Glutamatergic neuron (in vitro differentiated cells): ENCODE measurements around the gene LRRK1. TPM values are rescaled to one million over a fixed set of nuclear protein-coding genes. Genes with fewer than 3 reads are reported as not detected.
"Not testable (repeated sequence)": the region's sequence is repeated elsewhere in the genome, so short reads cannot be mapped to it uniquely, and the experiment has no call there.

ENCODE experiments used
- DNase-seq: peaks from one replicate; pipeline ENCODE4 v3.0.0; 2022
- H3K27ac Mint-ChIP-seq: one replicate; pipeline ENCODE4 v1.8.0; 2020; ENCODE audit warnings: mild to moderate bottlenecking, mixed read lengths, inconsistent platforms; ENCODE audit not compliant: unreplicated experiment
- H3K27me3 Mint-ChIP-seq: one replicate; pipeline ENCODE4 v1.8.0; 2020; ENCODE audit warnings: mild to moderate bottlenecking, moderate library complexity, mixed read lengths, inconsistent platforms; ENCODE audit not compliant: unreplicated experiment
- H3K36me3 Mint-ChIP-seq: one replicate; pipeline ENCODE4 v1.8.0; 2020; ENCODE audit warnings: mild to moderate bottlenecking, mixed read lengths, inconsistent platforms; ENCODE audit not compliant: unreplicated experiment
- H3K4me1 Mint-ChIP-seq: one replicate; pipeline ENCODE4 v1.8.0; 2020; ENCODE audit warnings: mild to moderate bottlenecking, low read depth, mixed read lengths, inconsistent platforms; ENCODE audit not compliant: unreplicated experiment
- H3K4me3 Mint-ChIP-seq: one replicate; pipeline ENCODE4 v1.8.0; 2020; ENCODE audit warnings: mild to moderate bottlenecking, mixed read lengths, inconsistent platforms; ENCODE audit not compliant: unreplicated experiment
- H3K9me3 Mint-ChIP-seq: one replicate; pipeline ENCODE4 v1.8.0; 2020; ENCODE audit warnings: mild to moderate bottlenecking, moderate library complexity, mixed read lengths, inconsistent platforms; ENCODE audit not compliant: unreplicated experiment
- CTCF ChIP-seq: fragments of 200-600 bp; sonication (generic); IDR thresholded peaks from one replicate; pipeline ENCODE4 v1.5.0; 2021; ENCODE audit not compliant: partially characterized antibody, unreplicated experiment
- total RNA-seq: library from RNA; stranded (reverse); fragmentation: NEBNext Ultra II Directional; extraction: Animal tissue kit (Norgen Biotek cat#: 25700); gene quantifications from one replicate; pipeline ENCODE4 v1.2.1, GENCODE V29; 2021; ENCODE audit not compliant: unreplicated experiment

Gene LRRK1
- total RNA-seq, 1 donor from 2014 or later: 1.5 TPM

- H3K4me1 Mint-ChIP-seq: peaks cover 2% of the 10 kb centered on the region
- H3K36me3 Mint-ChIP-seq: no peaks in the 10 kb centered on the region
- no peak overlapping the region for H3K4me3 Mint-ChIP-seq
- H3K27me3 Mint-ChIP-seq: peaks cover 5% of the 10 kb centered on the region
- H3K9me3 Mint-ChIP-seq: peaks cover 4% of the 10 kb centered on the region
- no peak for DNase-seq
- H3K27ac Mint-ChIP-seq: no peak overlapping the region
- TF ChIP-seq CTCF: no peak
These were observed 173.7 kb downstream of the LRRK1 start for GRCh38 chr15:101092867-101093202.

GRCh38 chr15:101093958-101094357 lies 174.8 kb downstream of the LRRK1 start:
- Mint-ChIP-seq H3K27ac (no peak overlapping the region), H3K36me3 (no peaks in the 10 kb centered on the region), H3K9me3 (peaks cover 4% of the 10 kb centered on the region), H3K4me3 (no peak overlapping the region), H3K27me3 (peaks cover 2% of the 10 kb centered on the region), H3K4me1 (peaks cover 2% of the 10 kb centered on the region)
- TF ChIP-seq CTCF: no peak
- DNase-seq: no peak

GRCh38 chr15:101095796-101096406 lies 176.7 kb downstream of the LRRK1 start:
- H3K4me3 Mint-ChIP-seq, H3K36me3 Mint-ChIP-seq, H3K9me3 Mint-ChIP-seq: not testable (repeated sequence)

GRCh38 chr15:101097111-101097510 lies 178.0 kb downstream of the LRRK1 start:
- Mint-ChIP-seq H3K27me3 (peaks cover 2% of the 10 kb centered on the region), H3K9me3 (peaks cover 4% of the 10 kb centered on the region), H3K4me1 (no peaks in the 10 kb centered on the region), H3K4me3 (no peak overlapping the region), H3K27ac (no peak overlapping the region), H3K36me3 (peaks cover 5% of the 10 kb centered on the region)
- TF ChIP-seq CTCF: no peak
- DNase-seq: no peak

More at GRCh38 chr15:101095796-101096406, 176.7 kb downstream of the LRRK1 start:
- H3K27ac Mint-ChIP-seq, DNase-seq, H3K4me1 Mint-ChIP-seq, H3K27me3 Mint-ChIP-seq: not testable (repeated sequence)

- no peak overlapping the region for H3K27ac Mint-ChIP-seq
- no peaks in the 10 kb centered on the region for H3K4me1 Mint-ChIP-seq
- no peak for TF ChIP-seq CTCF
- H3K36me3 Mint-ChIP-seq: peaks cover 5% of the 10 kb centered on the region
- peaks cover 2% of the 10 kb centered on the region for H3K27me3 Mint-ChIP-seq
- no peak for DNase-seq
- no peak overlapping the region for H3K4me3 Mint-ChIP-seq
- peaks cover 4% of the 10 kb centered on the region for H3K9me3 Mint-ChIP-seq
These were observed 180.0 kb downstream of the LRRK1 start for GRCh38 chr15:101099183-101099582.
